HG02588 (cell line): ENCODE results near the gene SPON1.
"Not testable (repeated sequence)": the region's sequence is repeated elsewhere in the genome, so short reads cannot be mapped to it uniquely, and the experiment has no call there.

ENCODE experiments used
- ATAC-seq: cut with Tn5 transposase; IDR thresholded peaks from one replicate; pipeline ENCODE4 v1.9.1; 2021; ENCODE audit warnings: mild to moderate bottlenecking, moderate library complexity; ENCODE audit not compliant: unreplicated experiment

The SPON1 gene

GRCh38 chr11:13962562-13963168, at the start of gene SPON1:
Gene SPON1 (plus strand): TSS chr11:13962723. CDS start chr11:13962905, 182 bp downstream.
- no peak for ATAC-seq

GRCh38 chr11:13917264-13917663, 45.3 kb upstream of the SPON1 start:
- no peak for ATAC-seq

DNA sequence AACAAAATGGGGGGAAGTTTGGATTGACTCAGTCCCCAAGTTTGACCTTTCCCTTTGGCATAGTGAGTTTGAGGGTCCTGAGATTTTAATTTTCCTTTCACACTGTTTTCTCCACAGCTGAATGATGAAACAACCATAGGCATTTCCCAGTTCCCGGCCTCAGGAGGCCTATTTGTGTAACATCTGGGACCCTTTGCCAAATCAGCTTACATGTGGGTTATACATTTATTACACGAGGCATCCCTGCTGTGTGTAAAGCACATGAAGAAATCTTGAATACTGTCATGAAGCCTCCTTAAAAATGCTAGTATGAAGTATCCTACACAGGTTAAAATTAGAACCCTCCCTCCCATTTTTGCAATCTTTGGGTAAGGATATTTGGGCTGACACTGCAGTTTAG, 44.6 kb upstream of the SPON1 start:
- ATAC-seq, result no peak

GRCh38 chr11:13920756-13921155, 41.8 kb upstream of the SPON1 start:
- no peak for ATAC-seq

- ATAC-seq, result no peak
These were observed 41.0 kb upstream of the SPON1 start for GRCh38 chr11:13921545-13921944.

GRCh38 chr11:13923182-13923581, 39.3 kb upstream of the SPON1 start:
- ATAC-seq, result no peak

DNA sequence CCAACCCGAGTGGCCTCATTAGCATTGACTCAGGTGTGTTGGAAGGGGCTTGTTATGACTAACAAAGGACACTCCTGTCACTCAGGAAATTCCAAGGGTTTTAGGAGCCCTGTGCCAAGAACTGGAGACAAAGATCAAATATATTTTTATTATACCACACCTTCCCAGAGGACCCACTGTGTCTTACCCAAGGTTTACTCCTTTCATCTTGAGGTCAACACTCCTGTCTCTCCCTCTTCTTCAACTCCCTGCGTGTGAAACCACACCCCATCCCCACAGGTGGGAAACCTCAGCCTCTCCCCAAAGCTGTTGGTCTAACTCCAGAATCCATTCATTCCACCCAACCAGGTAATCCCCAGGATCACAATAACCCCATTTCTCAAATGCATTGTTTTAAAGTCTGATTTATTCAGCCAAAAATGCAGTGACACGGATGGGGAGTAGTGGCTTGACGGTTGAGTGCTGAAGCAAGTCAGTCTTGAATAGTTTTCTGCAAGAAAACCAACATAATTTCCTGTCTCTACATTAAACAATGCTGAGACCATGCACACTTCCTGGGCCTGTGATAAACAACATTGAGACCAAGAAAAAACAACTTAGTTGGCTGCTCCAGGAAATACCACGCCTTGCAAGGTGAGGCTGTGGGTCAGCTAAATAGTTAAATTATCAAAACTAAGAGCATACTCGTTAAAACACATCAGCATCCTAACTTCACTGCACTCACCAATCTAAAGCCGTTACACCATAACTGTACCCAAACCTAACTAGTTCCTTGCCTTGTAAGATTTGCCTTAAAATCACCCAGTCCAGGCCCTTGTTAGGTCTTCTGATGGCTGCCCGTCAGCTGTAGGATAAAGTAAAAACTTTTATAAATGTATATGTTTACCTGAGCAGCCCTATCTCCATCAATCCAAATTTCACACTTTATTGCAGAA, 38.5 kb upstream of the SPON1 start:
- ATAC-seq, result no peak

- no peak for ATAC-seq
These were observed 37.7 kb upstream of the SPON1 start for GRCh38 chr11:13924801-13925327.

GRCh38 chr11:13926366-13926765, 36.2 kb upstream of the SPON1 start:
- ATAC-seq, result not testable (repeated sequence)

DNA sequence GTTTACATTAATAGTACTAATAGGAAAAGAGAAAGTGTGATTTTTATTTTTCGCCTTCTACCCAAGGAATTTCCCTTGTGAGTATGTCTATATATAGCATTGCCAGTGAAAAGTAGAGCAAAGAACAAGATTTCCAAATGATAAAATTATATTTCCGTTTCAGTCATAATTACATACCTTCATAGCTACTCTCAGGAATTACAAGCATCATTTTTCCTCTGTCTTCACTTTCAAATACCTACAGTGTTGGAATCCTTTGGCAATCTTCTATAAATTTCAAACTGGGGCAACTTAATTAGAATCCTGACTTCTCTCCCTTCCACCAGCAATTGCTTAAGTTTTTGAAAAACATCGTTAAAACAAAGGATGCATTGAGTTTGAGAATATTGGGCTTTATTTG, 35.5 kb upstream of the SPON1 start:
- no peak for ATAC-seq

DNA sequence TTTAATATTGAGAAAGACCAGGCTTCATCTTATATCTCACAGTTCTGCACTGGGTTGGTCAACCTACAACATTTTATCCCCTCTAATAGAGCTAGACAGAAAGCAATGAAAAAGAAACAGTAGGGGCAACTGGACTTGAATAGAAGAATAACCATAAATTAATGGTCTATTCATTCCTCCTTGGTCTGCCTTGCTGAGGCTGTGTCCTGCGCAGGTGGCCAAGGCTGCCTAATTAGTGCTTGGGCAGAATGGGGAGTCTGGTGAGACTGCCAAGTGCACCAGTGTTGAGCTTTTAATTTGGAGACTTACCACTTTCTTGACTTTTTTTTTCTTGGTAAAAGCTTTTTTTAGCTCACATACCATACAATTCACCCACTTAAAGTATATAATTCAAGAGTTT, 35.0 kb upstream of the SPON1 start:
- ATAC-seq, result no peak

DNA sequence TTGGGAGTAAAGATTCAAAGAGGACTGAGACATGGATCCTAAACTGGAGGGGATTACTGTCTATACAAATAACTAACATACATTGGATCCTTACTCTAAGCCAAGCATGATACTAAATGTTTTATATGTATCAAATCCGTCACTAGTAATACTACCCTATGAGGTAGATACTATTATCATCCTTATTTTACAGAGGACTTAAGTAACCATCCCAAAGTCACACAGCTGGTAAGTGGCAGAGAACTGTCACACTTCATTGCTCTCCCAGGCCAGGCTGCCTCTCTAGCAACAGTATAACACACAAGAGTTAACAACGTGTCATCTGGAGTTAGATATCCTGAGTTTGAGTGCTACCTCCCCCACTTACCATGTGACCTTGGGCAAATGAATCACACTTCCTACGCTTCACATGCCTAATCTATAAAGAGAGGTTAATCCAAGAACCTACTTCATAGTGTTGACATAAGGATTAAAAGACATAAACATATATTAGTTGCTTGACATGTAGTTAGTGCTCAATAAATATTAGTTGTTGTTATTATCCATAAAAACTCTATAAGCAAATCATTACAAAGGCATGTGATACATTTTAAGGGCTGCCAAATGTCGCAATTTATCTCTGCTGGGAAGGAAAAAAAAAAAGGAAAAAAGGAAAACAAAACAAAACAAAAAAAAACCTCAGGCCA, 33.8 kb upstream of the SPON1 start:
- ATAC-seq, result no peak

DNA sequence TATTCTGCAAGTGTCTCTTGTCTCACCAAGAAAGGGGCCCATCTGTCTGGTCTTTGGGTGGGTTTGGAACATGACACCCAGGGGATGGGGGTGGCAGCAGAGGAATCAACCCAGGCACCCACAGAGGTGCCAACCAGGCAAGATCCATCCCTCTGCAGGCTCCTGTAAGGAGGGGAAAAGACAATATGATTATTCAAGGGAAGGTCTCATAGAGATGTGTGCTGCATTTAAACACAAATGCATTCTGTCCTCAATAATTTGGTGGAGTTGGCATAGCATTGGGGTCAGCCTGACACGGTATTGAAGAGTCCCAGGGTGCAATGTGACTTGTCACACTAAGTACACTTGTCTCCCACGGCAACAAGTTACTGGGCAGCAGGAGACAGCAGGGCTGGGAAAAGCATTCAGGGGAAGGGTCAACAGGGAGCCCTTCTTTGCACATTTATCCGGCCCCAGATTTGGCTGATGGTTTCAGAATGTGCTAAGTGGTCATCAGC, 33.1 kb upstream of the SPON1 start:
- ATAC-seq, result no peak

DNA sequence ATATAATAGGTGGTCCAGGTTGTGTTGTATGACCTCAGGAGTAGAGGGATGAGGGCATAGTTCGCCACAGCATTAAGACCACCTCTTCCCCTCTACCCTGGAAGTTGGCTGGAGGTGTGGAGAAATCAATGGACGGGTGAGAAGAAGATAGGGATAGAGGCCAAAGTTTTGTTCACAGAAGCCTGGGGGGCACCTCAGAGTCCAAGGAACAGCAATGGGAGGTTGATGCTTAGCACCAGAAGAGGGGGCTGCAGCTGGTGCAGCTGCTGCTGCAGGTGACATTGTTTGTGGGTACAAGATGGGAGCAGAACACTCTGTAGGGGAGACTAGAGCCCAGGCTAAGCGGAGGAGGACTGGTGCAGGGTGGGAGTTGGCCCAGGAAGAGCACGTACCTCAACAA, 31.2 kb upstream of the SPON1 start:
- no peak for ATAC-seq

DNA sequence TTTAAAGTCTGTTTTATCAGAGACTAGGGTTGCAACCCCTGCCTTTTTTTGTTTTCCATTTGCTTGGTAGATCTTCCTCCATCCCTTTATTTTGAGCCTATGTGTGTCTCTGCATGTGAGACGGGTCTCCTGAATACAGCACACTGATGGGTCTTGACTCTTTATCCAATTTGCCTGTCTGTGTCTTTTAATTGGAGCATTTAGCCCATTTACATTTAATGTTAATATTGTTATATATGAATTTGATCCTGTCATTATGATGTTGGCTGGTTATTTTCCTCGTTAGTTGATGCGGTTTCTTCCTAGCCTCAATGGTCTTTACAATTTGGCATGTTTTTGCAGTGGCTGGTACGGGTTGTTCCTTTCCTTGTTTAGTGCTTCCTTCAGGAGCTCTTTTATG, 25.4 kb upstream of the SPON1 start:
- ATAC-seq, result not testable (repeated sequence)

DNA sequence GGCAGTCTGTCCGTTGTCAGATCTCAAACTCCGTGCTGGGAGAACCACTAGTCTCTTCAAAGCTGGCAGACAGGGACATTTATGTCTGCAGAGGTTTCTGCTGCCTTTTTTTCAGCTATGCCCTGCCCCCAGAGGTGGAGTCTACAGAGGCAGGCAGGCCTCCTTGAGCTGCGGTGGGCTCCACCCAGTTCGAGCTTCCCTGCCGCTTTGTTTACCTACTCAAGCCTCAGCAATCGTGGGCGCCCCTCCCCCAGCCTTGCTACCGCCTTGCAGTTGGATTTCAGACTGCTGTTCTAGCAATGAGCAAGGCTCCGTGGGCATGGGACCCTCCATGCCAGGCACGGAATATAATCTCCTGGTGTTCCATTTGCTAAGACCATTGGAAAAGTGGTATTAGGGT, 23.7 kb upstream of the SPON1 start:
- not testable (repeated sequence) for ATAC-seq

- ATAC-seq, result no peak
These were observed 22.3 kb upstream of the SPON1 start for GRCh38 chr11:13939961-13940906.

GRCh38 chr11:13940907-13941256, 21.6 kb upstream of the SPON1 start:
- ATAC-seq, result no peak

DNA sequence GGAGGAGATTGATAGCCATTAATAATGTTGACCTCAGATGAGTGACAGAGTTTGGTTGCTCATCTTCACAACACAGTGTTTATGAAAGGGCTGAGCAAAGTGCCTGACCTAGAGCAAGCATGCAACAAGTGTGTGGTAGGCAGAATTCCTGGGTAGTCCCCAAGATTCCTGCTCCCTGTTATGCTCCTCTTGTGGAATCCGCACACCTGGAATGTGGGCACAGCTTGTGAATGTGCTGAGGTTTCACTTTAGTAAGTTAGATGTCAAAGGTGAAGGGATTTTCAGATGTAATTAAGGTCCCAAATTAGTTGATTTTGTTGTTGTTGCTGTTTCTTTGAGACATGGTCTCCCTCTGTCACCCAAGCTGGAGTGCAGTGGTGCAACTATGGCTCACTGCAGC, 20.7 kb upstream of the SPON1 start:
- ATAC-seq, result no peak

GRCh38 chr11:13942378-13942777, 20.1 kb upstream of the SPON1 start:
- no peak for ATAC-seq
